ENCODE results near the gene RGS6. TPM values are rescaled to one million over a fixed set of nuclear protein-coding genes. Genes with fewer than 3 reads are reported as not detected.

RGS6 gene
- total RNA-seq, 1 donor from 2014 or later, result 5.2 TPM

DNA sequence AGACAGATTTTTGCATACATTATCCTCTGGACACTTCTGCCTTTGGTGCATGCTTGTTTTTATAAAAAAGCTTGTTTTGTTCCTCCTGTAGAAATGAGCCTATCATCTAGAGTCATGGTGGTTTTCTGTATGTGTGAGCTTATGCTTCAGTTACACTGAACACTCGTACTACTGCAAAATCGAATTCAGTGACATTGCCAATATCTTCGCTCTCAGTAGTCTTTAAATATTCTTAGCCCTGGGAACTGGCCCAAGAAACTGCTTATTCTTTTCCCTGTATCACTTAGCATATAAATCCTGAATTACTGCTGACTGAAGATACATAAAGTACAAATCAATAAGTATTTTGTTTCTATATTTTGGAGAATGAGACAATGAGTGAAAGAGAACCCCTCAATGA, 70.5 kb downstream of the RGS6 start:
- H3K9ac ChIP-seq (ENCODE audit: low read depth in 1 of 3, low read length in 3 of 3), result no peak overlapping the region
- no peak overlapping the region for H3K4me3 ChIP-seq (ENCODE audit: low read length in 3 of 3)
- H3K36me3 ChIP-seq (ENCODE audit: control insufficient read depth in 3 of 3, insufficient read depth in 3 of 3, low read length in 3 of 3), result no peaks in the 10 kb centered on the region
- no peaks in the 10 kb centered on the region for H3K9me3 ChIP-seq (ENCODE audit: control insufficient read depth in 3 of 3, low read length in 3 of 3)
- H3K4me1 ChIP-seq (ENCODE audit: control insufficient read depth in 3 of 3, insufficient read depth in 3 of 3, low read length in 3 of 3), result no peaks in the 10 kb centered on the region
- no peaks in the 10 kb centered on the region for H3K27me3 ChIP-seq (ENCODE audit: control insufficient read depth in 3 of 3, insufficient read depth in 3 of 3, low read length in 3 of 3)
- no peak overlapping the region for H3K27ac ChIP-seq (ENCODE audit: low read depth, low read length)

- Histone ChIP-seq H3K4me1 (ENCODE audit: control insufficient read depth in 3 of 3, insufficient read depth in 3 of 3, low read length in 3 of 3) (no peaks in the 10 kb centered on the region), H3K27me3 (ENCODE audit: control insufficient read depth in 3 of 3, insufficient read depth in 3 of 3, low read length in 3 of 3) (no peaks in the 10 kb centered on the region), H3K9ac (ENCODE audit: low read depth in 1 of 3, low read length in 3 of 3) (no peak overlapping the region), H3K36me3 (ENCODE audit: control insufficient read depth in 3 of 3, insufficient read depth in 3 of 3, low read length in 3 of 3) (no peaks in the 10 kb centered on the region), H3K9me3 (ENCODE audit: control insufficient read depth in 3 of 3, low read length in 3 of 3) (no peaks in the 10 kb centered on the region), H3K27ac (ENCODE audit: low read depth, low read length) (no peak overlapping the region), H3K4me3 (ENCODE audit: low read length in 3 of 3) (no peak overlapping the region)
These were observed 76.4 kb downstream of the RGS6 start for GRCh38 chr14:72008666-72009065.

DNA sequence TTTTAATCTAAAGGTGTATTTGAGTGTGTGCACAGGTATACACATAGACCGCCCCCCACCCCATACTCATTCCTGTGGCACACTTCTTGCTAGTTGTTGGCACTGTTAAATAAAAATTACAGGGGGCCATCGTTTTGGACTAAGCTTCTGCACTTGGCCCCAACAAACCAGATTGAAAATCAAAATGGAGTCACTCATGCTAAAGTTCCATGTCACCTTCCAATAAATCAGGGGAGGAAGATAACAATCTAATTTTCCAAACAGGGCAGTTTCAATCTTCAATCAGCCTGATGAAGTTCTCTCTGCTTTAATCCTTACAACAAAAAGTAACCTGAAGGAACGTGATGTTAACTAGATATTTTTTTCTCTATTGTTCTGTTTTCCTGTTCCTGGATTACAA, 78.2 kb downstream of the RGS6 start:
- H3K4me3 ChIP-seq (ENCODE audit: low read length in 3 of 3), result no peak overlapping the region
- no peaks in the 10 kb centered on the region for H3K4me1 ChIP-seq (ENCODE audit: control insufficient read depth in 3 of 3, insufficient read depth in 3 of 3, low read length in 3 of 3)
- H3K36me3 ChIP-seq (ENCODE audit: control insufficient read depth in 3 of 3, insufficient read depth in 3 of 3, low read length in 3 of 3), result no peaks in the 10 kb centered on the region
- no peak overlapping the region for H3K9ac ChIP-seq (ENCODE audit: low read depth in 1 of 3, low read length in 3 of 3)
- H3K27me3 ChIP-seq (ENCODE audit: control insufficient read depth in 3 of 3, insufficient read depth in 3 of 3, low read length in 3 of 3), result no peaks in the 10 kb centered on the region
- no peak overlapping the region for H3K27ac ChIP-seq (ENCODE audit: low read depth, low read length)
- H3K9me3 ChIP-seq (ENCODE audit: control insufficient read depth in 3 of 3, low read length in 3 of 3), result no peaks in the 10 kb centered on the region

GRCh38 chr14:72013721-72014345, 81.6 kb downstream of the RGS6 start:
- no peak overlapping the region for H3K4me3 ChIP-seq (ENCODE audit: low read length in 3 of 3)
- H3K9ac ChIP-seq (ENCODE audit: low read depth in 1 of 3, low read length in 3 of 3), result no peak overlapping the region
- H3K27me3 ChIP-seq (ENCODE audit: control insufficient read depth in 3 of 3, insufficient read depth in 3 of 3, low read length in 3 of 3), result no peaks in the 10 kb centered on the region
- H3K36me3 ChIP-seq (ENCODE audit: control insufficient read depth in 3 of 3, insufficient read depth in 3 of 3, low read length in 3 of 3), result no peaks in the 10 kb centered on the region
- no peaks in the 10 kb centered on the region for H3K9me3 ChIP-seq (ENCODE audit: control insufficient read depth in 3 of 3, low read length in 3 of 3)
- no peaks in the 10 kb centered on the region for H3K4me1 ChIP-seq (ENCODE audit: control insufficient read depth in 3 of 3, insufficient read depth in 3 of 3, low read length in 3 of 3)
- H3K27ac ChIP-seq (ENCODE audit: low read depth, low read length), result no peak overlapping the region

- Histone ChIP-seq H3K27ac (ENCODE audit: low read depth, low read length) (no peak overlapping the region), H3K9me3 (ENCODE audit: control insufficient read depth in 3 of 3, low read length in 3 of 3) (no peaks in the 10 kb centered on the region), H3K4me3 (ENCODE audit: low read length in 3 of 3) (no peak overlapping the region), H3K27me3 (ENCODE audit: control insufficient read depth in 3 of 3, insufficient read depth in 3 of 3, low read length in 3 of 3) (no peaks in the 10 kb centered on the region), H3K4me1 (ENCODE audit: control insufficient read depth in 3 of 3, insufficient read depth in 3 of 3, low read length in 3 of 3) (no peaks in the 10 kb centered on the region), H3K36me3 (ENCODE audit: control insufficient read depth in 3 of 3, insufficient read depth in 3 of 3, low read length in 3 of 3) (no peaks in the 10 kb centered on the region), H3K9ac (ENCODE audit: low read depth in 1 of 3, low read length in 3 of 3) (no peak overlapping the region)
These were observed 82.3 kb downstream of the RGS6 start for GRCh38 chr14:72014486-72014885.

GRCh38 chr14:72017290-72017689, 85.1 kb downstream of the RGS6 start:
- no peak overlapping the region for H3K27ac ChIP-seq (ENCODE audit: low read depth, low read length)
- no peak overlapping the region for H3K4me3 ChIP-seq (ENCODE audit: low read length in 3 of 3)
- H3K36me3 ChIP-seq (ENCODE audit: control insufficient read depth in 3 of 3, insufficient read depth in 3 of 3, low read length in 3 of 3), result no peaks in the 10 kb centered on the region
- H3K9ac ChIP-seq (ENCODE audit: low read depth in 1 of 3, low read length in 3 of 3), result no peak overlapping the region
- no peaks in the 10 kb centered on the region for H3K27me3 ChIP-seq (ENCODE audit: control insufficient read depth in 3 of 3, insufficient read depth in 3 of 3, low read length in 3 of 3)
- H3K9me3 ChIP-seq (ENCODE audit: control insufficient read depth in 3 of 3, low read length in 3 of 3), result no peaks in the 10 kb centered on the region
- no peaks in the 10 kb centered on the region for H3K4me1 ChIP-seq (ENCODE audit: control insufficient read depth in 3 of 3, insufficient read depth in 3 of 3, low read length in 3 of 3)

GRCh38 chr14:72023128-72024042, 91.2 kb downstream of the RGS6 start:
- H3K4me1 ChIP-seq (ENCODE audit: control insufficient read depth in 3 of 3, insufficient read depth in 3 of 3, low read length in 3 of 3), result peaks cover 0 to 5% (median 2%) of the 10 kb centered on the region in 3 donors
- no peak overlapping the region for H3K9ac ChIP-seq (ENCODE audit: low read depth in 1 of 3, low read length in 3 of 3)
- H3K36me3 ChIP-seq (ENCODE audit: control insufficient read depth in 3 of 3, insufficient read depth in 3 of 3, low read length in 3 of 3), result no peaks in the 10 kb centered on the region
- H3K4me3 ChIP-seq (ENCODE audit: low read length in 3 of 3), result no peak overlapping the region
- no peaks in the 10 kb centered on the region for H3K27me3 ChIP-seq (ENCODE audit: control insufficient read depth in 3 of 3, insufficient read depth in 3 of 3, low read length in 3 of 3)
- no peak overlapping the region for H3K27ac ChIP-seq (ENCODE audit: low read depth, low read length)
- no peaks in the 10 kb centered on the region for H3K9me3 ChIP-seq (ENCODE audit: control insufficient read depth in 3 of 3, low read length in 3 of 3)

DNA sequence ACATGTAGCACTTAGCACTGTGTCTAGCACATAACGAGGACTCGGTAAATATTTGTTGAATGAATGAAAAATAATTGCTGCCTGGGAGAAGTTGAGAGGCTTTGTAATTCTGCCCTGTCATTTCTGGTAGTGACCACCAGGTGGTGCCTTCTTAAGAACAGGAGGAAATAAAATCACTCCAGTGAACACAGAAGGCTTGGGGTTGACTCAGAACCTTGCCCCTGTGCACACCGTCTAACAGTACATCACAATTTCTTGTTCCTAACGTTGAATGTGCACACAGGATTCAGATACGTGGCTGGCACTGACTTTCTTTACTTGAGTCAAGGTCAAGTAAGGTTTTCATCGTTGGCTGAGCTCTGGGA, 91.8 kb downstream of the RGS6 start:
- no peaks in the 10 kb centered on the region for H3K27me3 ChIP-seq (ENCODE audit: control insufficient read depth in 3 of 3, insufficient read depth in 3 of 3, low read length in 3 of 3)
- peaks cover 0 to 5% (median 2%) of the 10 kb centered on the region in 3 donors for H3K4me1 ChIP-seq (ENCODE audit: control insufficient read depth in 3 of 3, insufficient read depth in 3 of 3, low read length in 3 of 3)
- H3K4me3 ChIP-seq (ENCODE audit: low read length in 3 of 3), result no peak overlapping the region
- H3K9me3 ChIP-seq (ENCODE audit: control insufficient read depth in 3 of 3, low read length in 3 of 3), result no peaks in the 10 kb centered on the region
- H3K36me3 ChIP-seq (ENCODE audit: control insufficient read depth in 3 of 3, insufficient read depth in 3 of 3, low read length in 3 of 3), result no peaks in the 10 kb centered on the region
- no peak overlapping the region for H3K9ac ChIP-seq (ENCODE audit: low read depth in 1 of 3, low read length in 3 of 3)
- H3K27ac ChIP-seq (ENCODE audit: low read depth, low read length), result no peak overlapping the region

DNA sequence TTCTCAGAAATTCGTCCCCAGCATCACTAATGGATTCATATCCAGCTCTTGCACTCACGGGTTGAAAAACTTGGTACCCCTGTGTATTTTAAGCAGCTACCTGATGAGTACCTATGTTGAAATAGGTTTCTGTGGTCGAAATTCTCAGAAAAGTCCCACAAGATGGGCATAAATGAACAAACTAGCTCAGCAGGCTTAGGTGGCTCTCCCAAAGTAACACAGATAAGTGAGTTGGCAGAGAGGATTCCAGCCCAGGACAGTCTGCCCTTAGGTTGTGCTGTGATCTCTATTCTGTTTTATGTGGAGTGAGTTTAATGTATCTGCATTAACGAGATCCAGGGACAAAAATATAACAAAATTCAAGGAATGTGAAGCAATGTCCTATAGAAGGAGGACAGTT, 92.3 kb downstream of the RGS6 start:
- H3K9me3 ChIP-seq (ENCODE audit: control insufficient read depth in 3 of 3, low read length in 3 of 3), result no peaks in the 10 kb centered on the region
- H3K27ac ChIP-seq (ENCODE audit: low read depth, low read length), result no peak overlapping the region
- peaks cover 0 to 5% (median 2%) of the 10 kb centered on the region in 3 donors for H3K4me1 ChIP-seq (ENCODE audit: control insufficient read depth in 3 of 3, insufficient read depth in 3 of 3, low read length in 3 of 3)
- H3K9ac ChIP-seq (ENCODE audit: low read depth in 1 of 3, low read length in 3 of 3), result no peak overlapping the region
- H3K27me3 ChIP-seq (ENCODE audit: control insufficient read depth in 3 of 3, insufficient read depth in 3 of 3, low read length in 3 of 3), result no peaks in the 10 kb centered on the region
- H3K4me3 ChIP-seq (ENCODE audit: low read length in 3 of 3), result no peak overlapping the region
- H3K36me3 ChIP-seq (ENCODE audit: control insufficient read depth in 3 of 3, insufficient read depth in 3 of 3, low read length in 3 of 3), result no peaks in the 10 kb centered on the region

- Histone ChIP-seq H3K4me1 (ENCODE audit: control insufficient read depth in 3 of 3, insufficient read depth in 3 of 3, low read length in 3 of 3) (peaks cover 0 to 5% (median 2%) of the 10 kb centered on the region in 3 donors), H3K36me3 (ENCODE audit: control insufficient read depth in 3 of 3, insufficient read depth in 3 of 3, low read length in 3 of 3) (no peaks in the 10 kb centered on the region), H3K4me3 (ENCODE audit: low read length in 3 of 3) (no peak overlapping the region), H3K27me3 (ENCODE audit: control insufficient read depth in 3 of 3, insufficient read depth in 3 of 3, low read length in 3 of 3) (no peaks in the 10 kb centered on the region), H3K27ac (ENCODE audit: low read depth, low read length) (no peak overlapping the region), H3K9me3 (ENCODE audit: control insufficient read depth in 3 of 3, low read length in 3 of 3) (no peaks in the 10 kb centered on the region), H3K9ac (ENCODE audit: low read depth in 1 of 3, low read length in 3 of 3) (no peak overlapping the region)
These were observed 94.3 kb downstream of the RGS6 start for GRCh38 chr14:72026536-72026935.

Data from skeletal muscle tissue (tissue), 4 donors.